Neural progenitor cell (in vitro differentiated cells): Measurements from ENCODE around the gene TAF4B.

Experiments
- CTCF ChIP-seq: fragments of 200-600 bp; sonication (generic); IDR thresholded peaks from 2 replicates; pipeline ENCODE4 v1.5.1; 2017; ENCODE audit warnings: antibody characterized with exemption, mild to moderate bottlenecking
- EZH2 ChIP-seq: fragments of 200-600 bp; sonication (generic); IDR thresholded peaks from 2 replicates; pipeline ENCODE4 v1.6.1; 2017; ENCODE audit warnings: antibody characterized with exemption, mild to moderate bottlenecking, moderate library complexity
- EZH2phosphoT487 ChIP-seq: fragments of 200-600 bp; sonication (generic); IDR thresholded peaks from 2 replicates; pipeline ENCODE4 v1.6.1; 2017; ENCODE audit warnings: antibody characterized with exemption

DNA sequence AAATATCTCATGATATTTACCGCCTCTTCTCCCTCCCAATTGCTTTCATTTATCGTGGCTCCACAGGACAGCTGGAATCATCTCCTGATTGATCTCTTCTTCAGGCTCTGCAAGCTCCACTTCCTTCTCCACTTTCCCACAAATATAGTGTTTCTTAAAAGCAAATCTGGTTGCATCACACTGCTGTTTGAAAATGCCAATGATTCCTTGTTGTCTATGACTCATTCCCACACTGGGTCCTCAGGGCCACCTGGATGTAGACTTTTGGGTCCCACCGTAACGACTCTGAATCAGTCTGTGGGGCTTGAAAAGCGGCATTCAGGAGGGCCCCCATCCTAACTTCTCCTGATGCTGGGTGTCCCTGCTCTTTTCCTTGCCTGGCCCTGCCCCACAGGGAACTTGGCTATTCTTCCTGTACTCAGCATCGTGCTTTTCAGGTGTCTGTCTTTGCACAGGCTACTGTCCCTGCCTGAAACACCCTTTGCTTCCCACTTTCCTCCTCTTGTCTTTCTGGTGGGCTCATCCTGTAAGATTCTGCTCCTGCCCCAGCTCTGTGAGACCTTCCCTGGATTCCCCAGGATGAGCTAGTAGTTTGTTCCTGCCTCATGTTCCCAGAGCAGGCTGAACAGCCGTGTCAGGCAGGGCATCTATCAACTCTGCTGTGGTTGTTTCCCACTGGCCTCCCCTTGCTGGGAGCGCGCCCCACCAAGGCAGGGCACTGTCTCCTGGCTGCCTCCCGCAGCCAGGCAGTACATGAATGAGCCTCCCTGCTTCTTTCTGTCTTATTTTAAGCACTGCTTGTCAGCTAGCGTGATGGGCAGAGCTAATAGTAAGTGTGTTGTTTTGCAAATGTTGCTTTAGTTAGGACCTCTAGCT is 210.2 kb downstream of the TAF4B start:
- TF ChIP-seq CTCF: no peak
- no peak for TF ChIP-seq EZH2
- TF ChIP-seq EZH2phosphoT487: no peak
